Heart left ventricle (tissue), 13 donors: ENCODE measurements around the gene CEP20.

ENCODE experiments used
- POLR2A ChIP-seq, 2 donors: fragments of 450-650 bp; IDR thresholded peaks; one replicate each; pipeline ENCODE4 v1.6.1; 2017; ENCODE audit warnings: antibody characterized with exemption in 2 of 2, mild to moderate bottlenecking in 2 of 2, moderate library complexity in 2 of 2
- TF ChIP-seq, protein P1 (sequence below), 12 donors: fragments of 200-600 bp; sonication (generic) in 4 of 12; IDR thresholded peaks; one replicate each; pipeline versions ENCODE4 v1.5.0 to v1.8.0; 2018 to 2022; ENCODE audit warnings: antibody characterized with exemption in 12 of 12, mild to moderate bottlenecking in 5 of 12
- donor health status: ischemic (EF 13 %, LVEDD 7.1; RV severe dilation, severe dysfunction).
- donor health status: DM: no; HTN: yes; CAD: no.
- donor health status: DM: no; HTN: no; CAD: no.
- donor health status: ischemic (EF 25% LVEDD 6.9; RV normal size, moderate dysfunction).
- donor health status: ischemic (EF 25% LVEDD 5.7; RV mildly dilated, moderate dysfunction).
- donor health status: ischemic (EF 35%, LVEDD 5.7; RV mildly dilated, moderate dysfunction).
- donor health status: nonischemic (EF 11% LVEDD 7.7; RV severe dilation, severe dysfunction).
- donor health status: DM: yes; HTN: yes; CAD: no.
- donor health status: PGD.
- donor health status: ischemic (EF 29% LVEDD 5.4; RV normal size, mild dysfunction).
- donor health status: nonischemic (EF 23%, LVEDD 6.1; RV moderate dilation, normal function).

DNA sequence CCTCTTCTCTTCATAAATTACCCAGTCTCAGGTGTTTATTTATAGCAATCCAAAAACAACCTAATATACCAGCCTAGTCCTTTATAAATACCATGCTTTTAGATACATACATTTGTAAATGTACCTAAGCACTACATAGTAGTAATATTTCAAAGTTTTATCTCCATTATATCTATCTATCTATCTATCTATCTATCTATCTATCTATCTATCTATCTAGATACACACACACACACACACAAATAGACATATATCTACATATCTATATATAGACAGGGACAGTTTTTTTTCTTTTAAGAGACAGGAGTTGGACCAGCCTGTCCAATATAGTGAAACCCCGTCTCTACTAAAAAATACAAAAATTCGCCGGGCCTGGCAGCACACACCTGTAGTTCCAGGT, 5.8 kb downstream of the CEP20 start:
- TF ChIP-seq, protein P1, sequence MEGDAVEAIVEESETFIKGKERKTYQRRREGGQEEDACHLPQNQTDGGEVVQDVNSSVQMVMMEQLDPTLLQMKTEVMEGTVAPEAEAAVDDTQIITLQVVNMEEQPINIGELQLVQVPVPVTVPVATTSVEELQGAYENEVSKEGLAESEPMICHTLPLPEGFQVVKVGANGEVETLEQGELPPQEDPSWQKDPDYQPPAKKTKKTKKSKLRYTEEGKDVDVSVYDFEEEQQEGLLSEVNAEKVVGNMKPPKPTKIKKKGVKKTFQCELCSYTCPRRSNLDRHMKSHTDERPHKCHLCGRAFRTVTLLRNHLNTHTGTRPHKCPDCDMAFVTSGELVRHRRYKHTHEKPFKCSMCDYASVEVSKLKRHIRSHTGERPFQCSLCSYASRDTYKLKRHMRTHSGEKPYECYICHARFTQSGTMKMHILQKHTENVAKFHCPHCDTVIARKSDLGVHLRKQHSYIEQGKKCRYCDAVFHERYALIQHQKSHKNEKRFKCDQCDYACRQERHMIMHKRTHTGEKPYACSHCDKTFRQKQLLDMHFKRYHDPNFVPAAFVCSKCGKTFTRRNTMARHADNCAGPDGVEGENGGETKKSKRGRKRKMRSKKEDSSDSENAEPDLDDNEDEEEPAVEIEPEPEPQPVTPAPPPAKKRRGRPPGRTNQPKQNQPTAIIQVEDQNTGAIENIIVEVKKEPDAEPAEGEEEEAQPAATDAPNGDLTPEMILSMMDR (IDR thresholded peaks at IDR 0.05), result no peak
- no peak for TF ChIP-seq POLR2A (IDR thresholded peaks at IDR 0.05)
